ENCODE results near the gene HOXB9. TPM values are rescaled to one million over a fixed set of nuclear protein-coding genes. Genes with fewer than 3 reads are reported as not detected.

Gene HOXB9
- total RNA-seq, 1 donor from 2014 or later, result 0.11 TPM

- Histone ChIP-seq H3K27me3 (ENCODE audit: insufficient read depth, low read length) (peaks cover 71% of the 10 kb centered on the region), H3K4me2 (ENCODE audit: low read length) (no peak overlapping the region), H2AFZ (ENCODE audit: low read depth, low read length) (no peak overlapping the region), H3K36me3 (ENCODE audit: insufficient read depth, low read length) (no peaks in the 10 kb centered on the region), H3K4me1 (ENCODE audit: insufficient read depth, low read length) (no peaks in the 10 kb centered on the region), H3K4me3 (ENCODE audit: insufficient read depth, low read depth, low read length) (no peak overlapping the region), H4K20me1 (ENCODE audit: insufficient read depth, low read length) (no peaks in the 10 kb centered on the region), H3K79me2 (ENCODE audit: insufficient read depth, low read length) (no peaks in the 10 kb centered on the region), H3K9me3 (ENCODE audit: insufficient read depth, low read depth, low read length) (peaks cover 10% of the 10 kb centered on the region), H3K9ac (ENCODE audit: low read length) (no peak overlapping the region), H3K27ac (ENCODE audit: low read depth, low read length) (no peak overlapping the region)
- FAIRE-seq (no peak), DNase-seq (ENCODE audit: low read depth) (no peak)
- no peak overlapping the region for H3K4me3 Mint-ChIP-seq (ENCODE audit: unreplicated experiment)
- no peak overlapping the region for H3K27ac Mint-ChIP-seq (ENCODE audit: unreplicated experiment)
- no peaks in the 10 kb centered on the region for H3K4me1 Mint-ChIP-seq (ENCODE audit: low read depth, unreplicated experiment)
- TF ChIP-seq CTCF (IDR thresholded peaks at IDR 0.05; ENCODE audit: insufficient read depth, low read depth, low read length) (no peak), EZH2 (IDR thresholded peaks at IDR 0.05; ENCODE audit: insufficient read depth, low read length) (peak; percentile 85)
- H3K36me3 Mint-ChIP-seq (ENCODE audit: low read depth, unreplicated experiment), result peaks cover 2% of the 10 kb centered on the region
- H3K9me3 Mint-ChIP-seq (ENCODE audit: unreplicated experiment), result peaks cover 13% of the 10 kb centered on the region
- peaks cover 82% of the 10 kb centered on the region for H3K27me3 Mint-ChIP-seq (ENCODE audit: low read depth, unreplicated experiment)
Measured at GRCh38 chr17:48646183-48647102, 20.3 kb upstream of the HOXB9 start.

DNA sequence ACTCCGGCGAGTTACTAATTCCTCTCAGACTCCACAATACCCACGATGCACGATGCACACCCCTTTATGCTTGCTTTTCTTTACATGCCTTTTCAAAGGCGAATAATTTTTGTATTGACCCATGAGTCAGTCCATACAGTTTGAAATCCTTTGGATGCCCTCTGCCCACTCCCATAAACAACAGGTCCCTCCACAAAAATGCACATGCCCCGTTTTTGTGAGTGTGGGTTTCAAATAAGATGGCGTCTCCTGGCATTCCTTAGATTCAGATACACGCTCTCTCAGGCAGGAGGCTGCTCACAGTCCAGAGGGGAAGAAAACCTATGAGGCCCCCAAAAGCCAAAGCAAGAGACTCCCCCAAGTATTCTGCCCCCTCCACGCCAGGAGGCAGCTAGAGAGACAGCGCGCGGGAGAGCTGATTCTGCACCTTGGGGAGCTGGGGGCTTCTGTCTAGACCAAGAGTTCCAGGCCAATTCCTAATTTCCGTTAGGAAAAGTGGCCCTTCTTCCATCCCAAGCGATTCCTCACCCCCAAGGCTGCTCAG, 19.6 kb upstream of the HOXB9 start:
- Histone ChIP-seq H3K4me1 (ENCODE audit: insufficient read depth, low read length) (no peaks in the 10 kb centered on the region), H3K9me3 (ENCODE audit: insufficient read depth, low read depth, low read length) (peaks cover 10% of the 10 kb centered on the region), H3K4me2 (ENCODE audit: low read length) (no peak overlapping the region), H2AFZ (ENCODE audit: low read depth, low read length) (no peak overlapping the region), H3K27me3 (ENCODE audit: insufficient read depth, low read length) (peaks cover 78% of the 10 kb centered on the region), H3K36me3 (ENCODE audit: insufficient read depth, low read length) (no peaks in the 10 kb centered on the region), H3K9ac (ENCODE audit: low read length) (no peak overlapping the region), H3K27ac (ENCODE audit: low read depth, low read length) (no peak overlapping the region), H3K4me3 (ENCODE audit: insufficient read depth, low read depth, low read length) (no peak overlapping the region), H4K20me1 (ENCODE audit: insufficient read depth, low read length) (no peaks in the 10 kb centered on the region), H3K79me2 (ENCODE audit: insufficient read depth, low read length) (no peaks in the 10 kb centered on the region)
- TF ChIP-seq EZH2 (IDR thresholded peaks at IDR 0.05; ENCODE audit: insufficient read depth, low read length) (no peak), CTCF (IDR thresholded peaks at IDR 0.05; ENCODE audit: insufficient read depth, low read depth, low read length) (no peak)
- no peak overlapping the region for H3K27ac Mint-ChIP-seq (ENCODE audit: unreplicated experiment)
- H3K27me3 Mint-ChIP-seq (ENCODE audit: low read depth, unreplicated experiment), result peaks cover 88% of the 10 kb centered on the region
- FAIRE-seq (no peak), DNase-seq (ENCODE audit: low read depth) (no peak)
- peaks cover 4% of the 10 kb centered on the region for H3K36me3 Mint-ChIP-seq (ENCODE audit: low read depth, unreplicated experiment)
- no peaks in the 10 kb centered on the region for H3K4me1 Mint-ChIP-seq (ENCODE audit: low read depth, unreplicated experiment)
- H3K4me3 Mint-ChIP-seq (ENCODE audit: unreplicated experiment), result no peak overlapping the region
- H3K9me3 Mint-ChIP-seq (ENCODE audit: unreplicated experiment), result peaks cover 15% of the 10 kb centered on the region

Data from astrocyte (in vitro differentiated cells and primary cell).